K562 (cell line): ENCODE measurements around the gene SESN2. TPM values are rescaled to one million over a fixed set of nuclear protein-coding genes. Genes with fewer than 3 reads are reported as not detected.
A peak's percentile ranks its signal among the peaks of the same experiment; 100 is the strongest.

Source experiments
- DNMT1 ChIP-seq: fragments of 450-650 bp; IDR thresholded peaks from 2 replicates; pipeline ENCODE4 v1.6.1; 2016; ENCODE audit warnings: antibody characterized with exemption, mild to moderate bottlenecking
- GABPA ChIP-seq: fragments of 200-800 bp; sonication (Bioruptor generic); conservative IDR thresholded peaks from 2 replicates; pipeline ENCODE4 v1.6.1; 2016; ENCODE audit warnings: low read depth, missing genetic modification characterization, missing compliant biosample characterization
- MBD2 ChIP-seq: sonication (generic); IDR thresholded peaks from 2 replicates; pipeline ENCODE4 v1.6.1; 2016; ENCODE audit warnings: low read depth, borderline replicate concordance
- MED1 ChIP-seq: sonication (generic); formaldehyde crosslinking; IDR thresholded peaks from 2 replicates; pipeline ENCODE4 v1.8.1; 2023; ENCODE audit warnings: missing genetic modification reagents, borderline replicate concordance
- MYNN ChIP-seq, 2 experiments: sonication (generic); formaldehyde crosslinking in 1 of 2; IDR thresholded peaks; 2 replicates each; pipeline versions ENCODE4 v1.5.0 to v1.6.1; 2016 to 2020; ENCODE audit warnings: antibody characterized with exemption in 1 of 2, missing genetic modification reagents in 1 of 2
- TSC22D4 ChIP-seq: fragments of 450-650 bp; IDR thresholded peaks from 2 replicates; pipeline ENCODE4 v1.6.1; 2016; ENCODE audit warnings: missing genetic modification characterization, missing biosample characterization, control low read depth
- ZFP1 ChIP-seq: fragments of 450-650 bp; formaldehyde crosslinking; IDR thresholded peaks from 2 replicates; pipeline ENCODE4 v1.4.0; 2020; ENCODE audit warnings: mild to moderate bottlenecking, mixed read lengths
- ZNF124 ChIP-seq: sonication (generic); formaldehyde crosslinking; IDR thresholded peaks from 2 replicates; pipeline ENCODE4 v1.8.1; 2022; ENCODE audit warnings: missing genetic modification reagents
- ZNF707 ChIP-seq: fragments of 250-450 bp; sonication (Bioruptor Pico); conservative IDR thresholded peaks from 2 replicates; pipeline ENCODE4 v1.8.0; 2022; ENCODE audit warnings: inconsistent platforms, mild to moderate bottlenecking, moderate library complexity
- ZNF830 ChIP-seq: fragments of 250-450 bp; sonication (Bioruptor Pico); IDR thresholded peaks from 2 replicates; pipeline ENCODE4 v1.5.0; 2021; ENCODE audit warnings: mild to moderate bottlenecking
- polyA plus RNA-seq, 8 experiments: library from polyadenylated mRNA; depleted of rRNA in 4 of 8; stranded (reverse) in 5 of 8; unstranded in 3 of 8; fragments of >200 nt; fragmentation: Nextera tagmentation in 2 of 8; fragmentation: Illumina TruSeq in 1 of 8; extraction: Ambion mirVana in 2 of 8; extraction: Trizol in 1 of 8; gene quantifications; 2 replicates each; pipeline versions ENCODE4 v1.2.1 to v1.2.3, GENCODE V29; 2011 to 2014; ENCODE audit warnings: inconsistent platforms in 1 of 8, missing spikeins in 1 of 8
- total RNA-seq, 7 experiments: library from RNA; depleted of rRNA in 6 of 7; stranded (reverse); fragments of >200 nt in 6 of 7; fragmentation: Illumina TruSeq in 2 of 7; extraction: Trizol in 2 of 7; gene quantifications; 2 replicates each; pipeline versions ENCODE4 v1.2.1 to v1.2.3, GENCODE V29; 2011 to 2021; ENCODE audit warnings: low replicate concordance in 1 of 7
- TF ChIP-seq, protein P1 (sequence below): fragments of 250-450 bp; sonication (Bioruptor Pico); IDR thresholded peaks from 2 replicates; pipeline ENCODE4 v1.4.0; 2020; ENCODE audit warnings: mild to moderate bottlenecking, moderate library complexity
- TF ChIP-seq, protein P2 (sequence below): IDR thresholded peaks from 2 replicates; pipeline ENCODE4 v1.6.1; 2011; ENCODE audit warnings: borderline replicate concordance, low read depth, mild to moderate bottlenecking, moderate library complexity, low read length; ENCODE audit not compliant: insufficient read depth, poor library complexity, severe bottlenecking
- TF ChIP-seq, protein P3 (sequence below), 3 experiments: fragments of 200-800 bp in 1 of 3; fragments of 250-450 bp in 1 of 3; fragments of 450-650 bp in 1 of 3; sonication (Bioruptor Pico) in 1 of 3; sonication (Bioruptor generic) in 1 of 3; formaldehyde crosslinking in 1 of 3; IDR thresholded peaks; 2 replicates each; pipeline versions ENCODE4 v1.6.1 to v1.8.0; 2016 to 2022; ENCODE audit warnings: mild to moderate bottlenecking in 2 of 3, missing genetic modification characterization in 2 of 3, missing compliant biosample characterization in 1 of 3, moderate library complexity in 1 of 3
- TF ChIP-seq, protein P4 (sequence below): fragments of 450-650 bp; formaldehyde crosslinking; IDR thresholded peaks from 2 replicates; pipeline ENCODE4 v1.4.0; 2022; ENCODE audit warnings: mild to moderate bottlenecking, moderate library complexity
- TF ChIP-seq, protein P5 (sequence below): fragments of 450-650 bp; IDR thresholded peaks from 2 replicates; pipeline ENCODE4 v1.6.1; 2017; ENCODE audit warnings: antibody characterized with exemption

Gene SESN2
- total and polyA plus RNA-seq, 9 of the 15 experiments (the other 6 are each of a cell fraction or from before 2014, with no cell fraction given) = 3.7 to 71.3 (median 16.8) TPM

DNA sequence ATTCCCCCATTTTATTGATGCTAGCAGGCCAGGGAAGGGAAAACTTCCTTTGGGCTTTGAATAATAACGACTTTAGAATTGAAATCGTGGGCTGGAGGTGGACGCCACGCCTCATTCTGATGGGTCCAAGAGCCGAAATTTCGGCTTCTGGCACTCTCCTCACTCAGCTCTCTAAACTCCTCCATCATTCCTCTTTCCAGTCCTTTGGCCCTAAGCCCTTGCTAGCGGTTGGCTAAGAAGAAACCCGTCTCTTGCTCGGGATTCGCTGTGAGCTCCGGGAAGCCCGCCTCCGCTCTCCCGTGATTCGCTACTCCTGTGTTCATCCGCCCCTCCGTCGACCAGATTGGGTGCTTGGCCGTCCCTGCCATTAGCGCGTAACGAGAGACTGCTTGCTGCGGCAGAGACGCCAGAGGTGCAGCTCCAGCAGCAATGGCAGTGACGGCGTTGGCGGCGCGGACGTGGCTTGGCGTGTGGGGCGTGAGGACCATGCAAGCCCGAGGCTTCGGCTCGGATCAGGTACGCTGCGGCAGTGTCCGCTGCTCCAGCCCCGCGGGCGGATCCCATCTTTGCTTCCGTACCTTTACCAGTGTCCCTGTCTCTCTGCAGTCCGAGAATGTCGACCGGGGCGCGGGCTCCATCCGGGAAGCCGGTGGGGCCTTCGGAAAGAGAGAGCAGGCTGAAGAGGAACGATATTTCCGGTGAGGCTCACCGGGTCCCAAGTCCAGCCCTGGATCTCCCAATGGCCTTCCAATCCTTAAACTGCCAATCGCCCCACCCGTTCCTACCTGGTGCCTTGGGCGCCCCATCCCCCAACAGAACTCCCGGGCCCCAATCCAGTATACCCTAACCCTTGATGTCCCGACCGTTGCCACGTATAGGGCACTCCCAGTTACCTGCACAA, 23.3 kb upstream of the SESN2 start, which contains the start of gene ATP5IF1 (continued):
- TF ChIP-seq, protein P1, sequence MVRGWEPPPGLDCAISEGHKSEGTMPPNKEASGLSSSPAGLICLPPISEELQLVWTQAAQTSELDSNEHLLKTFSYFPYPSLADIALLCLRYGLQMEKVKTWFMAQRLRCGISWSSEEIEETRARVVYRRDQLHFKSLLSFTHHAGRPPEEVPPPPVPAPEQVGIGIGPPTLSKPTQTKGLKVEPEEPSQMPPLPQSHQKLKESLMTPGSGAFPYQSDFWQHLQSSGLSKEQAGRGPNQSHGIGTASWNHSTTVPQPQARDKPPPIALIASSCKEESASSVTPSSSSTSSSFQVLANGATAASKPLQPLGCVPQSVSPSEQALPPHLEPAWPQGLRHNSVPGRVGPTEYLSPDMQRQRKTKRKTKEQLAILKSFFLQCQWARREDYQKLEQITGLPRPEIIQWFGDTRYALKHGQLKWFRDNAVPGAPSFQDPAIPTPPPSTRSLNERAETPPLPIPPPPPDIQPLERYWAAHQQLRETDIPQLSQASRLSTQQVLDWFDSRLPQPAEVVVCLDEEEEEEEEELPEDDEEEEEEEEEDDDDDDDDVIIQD (CRISPR knock-in tag) = no peak; the same call in 1 of the 2 replicates
- TF ChIP-seq, protein P2, sequence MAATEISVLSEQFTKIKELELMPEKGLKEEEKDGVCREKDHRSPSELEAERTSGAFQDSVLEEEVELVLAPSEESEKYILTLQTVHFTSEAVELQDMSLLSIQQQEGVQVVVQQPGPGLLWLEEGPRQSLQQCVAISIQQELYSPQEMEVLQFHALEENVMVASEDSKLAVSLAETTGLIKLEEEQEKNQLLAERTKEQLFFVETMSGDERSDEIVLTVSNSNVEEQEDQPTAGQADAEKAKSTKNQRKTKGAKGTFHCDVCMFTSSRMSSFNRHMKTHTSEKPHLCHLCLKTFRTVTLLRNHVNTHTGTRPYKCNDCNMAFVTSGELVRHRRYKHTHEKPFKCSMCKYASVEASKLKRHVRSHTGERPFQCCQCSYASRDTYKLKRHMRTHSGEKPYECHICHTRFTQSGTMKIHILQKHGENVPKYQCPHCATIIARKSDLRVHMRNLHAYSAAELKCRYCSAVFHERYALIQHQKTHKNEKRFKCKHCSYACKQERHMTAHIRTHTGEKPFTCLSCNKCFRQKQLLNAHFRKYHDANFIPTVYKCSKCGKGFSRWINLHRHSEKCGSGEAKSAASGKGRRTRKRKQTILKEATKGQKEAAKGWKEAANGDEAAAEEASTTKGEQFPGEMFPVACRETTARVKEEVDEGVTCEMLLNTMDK = no peak
- TF ChIP-seq, protein P3, sequence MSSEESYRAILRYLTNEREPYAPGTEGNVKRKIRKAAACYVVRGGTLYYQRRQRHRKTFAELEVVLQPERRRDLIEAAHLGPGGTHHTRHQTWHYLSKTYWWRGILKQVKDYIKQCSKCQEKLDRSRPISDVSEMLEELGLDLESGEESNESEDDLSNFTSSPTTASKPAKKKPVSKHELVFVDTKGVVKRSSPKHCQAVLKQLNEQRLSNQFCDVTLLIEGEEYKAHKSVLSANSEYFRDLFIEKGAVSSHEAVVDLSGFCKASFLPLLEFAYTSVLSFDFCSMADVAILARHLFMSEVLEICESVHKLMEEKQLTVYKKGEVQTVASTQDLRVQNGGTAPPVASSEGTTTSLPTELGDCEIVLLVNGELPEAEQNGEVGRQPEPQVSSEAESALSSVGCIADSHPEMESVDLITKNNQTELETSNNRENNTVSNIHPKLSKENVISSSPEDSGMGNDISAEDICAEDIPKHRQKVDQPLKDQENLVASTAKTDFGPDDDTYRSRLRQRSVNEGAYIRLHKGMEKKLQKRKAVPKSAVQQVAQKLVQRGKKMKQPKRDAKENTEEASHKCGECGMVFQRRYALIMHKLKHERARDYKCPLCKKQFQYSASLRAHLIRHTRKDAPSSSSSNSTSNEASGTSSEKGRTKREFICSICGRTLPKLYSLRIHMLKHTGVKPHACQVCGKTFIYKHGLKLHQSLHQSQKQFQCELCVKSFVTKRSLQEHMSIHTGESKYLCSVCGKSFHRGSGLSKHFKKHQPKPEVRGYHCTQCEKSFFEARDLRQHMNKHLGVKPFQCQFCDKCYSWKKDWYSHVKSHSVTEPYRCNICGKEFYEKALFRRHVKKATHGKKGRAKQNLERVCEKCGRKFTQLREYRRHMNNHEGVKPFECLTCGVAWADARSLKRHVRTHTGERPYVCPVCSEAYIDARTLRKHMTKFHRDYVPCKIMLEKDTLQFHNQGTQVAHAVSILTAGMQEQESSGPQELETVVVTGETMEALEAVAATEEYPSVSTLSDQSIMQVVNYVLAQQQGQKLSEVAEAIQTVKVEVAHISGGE (CRISPR knock-in tag; IDR thresholded peaks at IDR 0.05) = no peak
- TF ChIP-seq MBD2 = peak; percentile 98
- TF ChIP-seq MED1 (CRISPR knock-in tag) = no peak
- no peak for TF ChIP-seq ZNF830 (CRISPR knock-in tag)
- TF ChIP-seq GABPA = no peak; the same call in 1 of the 2 replicates
- TF ChIP-seq, protein P4, sequence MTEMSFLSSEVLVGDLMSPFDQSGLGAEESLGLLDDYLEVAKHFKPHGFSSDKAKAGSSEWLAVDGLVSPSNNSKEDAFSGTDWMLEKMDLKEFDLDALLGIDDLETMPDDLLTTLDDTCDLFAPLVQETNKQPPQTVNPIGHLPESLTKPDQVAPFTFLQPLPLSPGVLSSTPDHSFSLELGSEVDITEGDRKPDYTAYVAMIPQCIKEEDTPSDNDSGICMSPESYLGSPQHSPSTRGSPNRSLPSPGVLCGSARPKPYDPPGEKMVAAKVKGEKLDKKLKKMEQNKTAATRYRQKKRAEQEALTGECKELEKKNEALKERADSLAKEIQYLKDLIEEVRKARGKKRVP (CRISPR knock-in tag) = 0 out of 2 replicates have a peak, but pooled peaks have one; percentile 5
- TF ChIP-seq TSC22D4 (tag) = no peak
- TF ChIP-seq, protein P5, sequence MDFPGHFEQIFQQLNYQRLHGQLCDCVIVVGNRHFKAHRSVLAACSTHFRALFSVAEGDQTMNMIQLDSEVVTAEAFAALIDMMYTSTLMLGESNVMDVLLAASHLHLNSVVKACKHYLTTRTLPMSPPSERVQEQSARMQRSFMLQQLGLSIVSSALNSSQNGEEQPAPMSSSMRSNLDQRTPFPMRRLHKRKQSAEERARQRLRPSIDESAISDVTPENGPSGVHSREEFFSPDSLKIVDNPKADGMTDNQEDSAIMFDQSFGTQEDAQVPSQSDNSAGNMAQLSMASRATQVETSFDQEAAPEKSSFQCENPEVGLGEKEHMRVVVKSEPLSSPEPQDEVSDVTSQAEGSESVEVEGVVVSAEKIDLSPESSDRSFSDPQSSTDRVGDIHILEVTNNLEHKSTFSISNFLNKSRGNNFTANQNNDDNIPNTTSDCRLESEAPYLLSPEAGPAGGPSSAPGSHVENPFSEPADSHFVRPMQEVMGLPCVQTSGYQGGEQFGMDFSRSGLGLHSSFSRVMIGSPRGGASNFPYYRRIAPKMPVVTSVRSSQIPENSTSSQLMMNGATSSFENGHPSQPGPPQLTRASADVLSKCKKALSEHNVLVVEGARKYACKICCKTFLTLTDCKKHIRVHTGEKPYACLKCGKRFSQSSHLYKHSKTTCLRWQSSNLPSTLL = no peak
- TF ChIP-seq ZFP1 (CRISPR knock-in tag) = no peak
- TF ChIP-seq DNMT1 = 0 out of 2 replicates have a peak, but pooled peaks have one; percentile 40
- TF ChIP-seq ZNF707 (CRISPR knock-in tag) = no peak
- TF ChIP-seq ZNF124 (CRISPR knock-in tag) = no peak
- no peak for TF ChIP-seq MYNN (IDR thresholded peaks at IDR 0.05)
- no peak for TF ChIP-seq MYNN (CRISPR knock-in tag; IDR thresholded peaks at IDR 0.05)
